SK-N-SH (cell line): ENCODE measurements around the gene KNTC1. TPM values are rescaled to one million over a fixed set of nuclear protein-coding genes. Genes with fewer than 3 reads are reported as not detected.

Experiments
- CTCF ChIA-PET: fragments of 300-600, 350-600 bp; formaldehyde crosslinking; extraction: SDS; loops from one replicate; lab custom pipeline; 2021; lab: Yijun Ruan, JAX
- POLR2A ChIA-PET: fragments of 350-600 bp; sonication (Branson Sonifier 250); formaldehyde crosslinking; extraction: SDS; loops from one replicate; lab custom pipeline; 2020; ENCODE audit warnings: antibody characterized with exemption, inconsistent platforms; lab: Yijun Ruan, JAX
- DNase-seq: peaks from one replicate; pipeline ENCODE4 v3.0.0; 2012
- H2AFZ ChIP-seq: fragments of 200-600 bp; sonication (generic); 2 replicates; pipeline ENCODE4 v1.8.1; 2016; ENCODE audit warnings: antibody characterized with exemption, mild to moderate bottlenecking, low read depth
- H3F3A ChIP-seq: fragments of 200-600 bp; sonication (generic); replicated peaks from 2 replicates; pipeline ENCODE3; 2016; ENCODE audit warnings: antibody characterized with exemption, mild to moderate bottlenecking; ENCODE audit not compliant: insufficient read depth
- H3K27ac ChIP-seq, 2 experiments: fragments of 200-500 bp in 1 of 2; fragments of 200-600 bp in 1 of 2; sonication (Bioruptor generic) in 1 of 2; sonication (generic), shearing (Covaris generic) in 1 of 2; 2 replicates each; pipeline versions ENCODE4 v1.5.1 to v1.6.1; 2014 to 2016; ENCODE audit warnings: low read depth in 2 of 2, inconsistent platforms in 1 of 2, low read length in 1 of 2, mild to moderate bottlenecking in 1 of 2, mixed read lengths in 1 of 2
- H3K27me3 ChIP-seq: fragments of 200-600 bp; sonication (generic), shearing (Covaris generic); 2 replicates; pipeline ENCODE4 v1.6.1; 2016; ENCODE audit warnings: mixed run types; ENCODE audit not compliant: insufficient read depth
- H3K36me3 ChIP-seq, 2 experiments: fragments of 200-500 bp in 1 of 2; fragments of 200-600 bp in 1 of 2; sonication (Bioruptor generic) in 1 of 2; sonication (generic) in 1 of 2; replicated peaks in 1 of 2; 2 replicates each; pipeline versions ENCODE3 to v1.5.1; 2014 to 2016; ENCODE audit warnings: low read length in 1 of 2, mild to moderate bottlenecking in 1 of 2; ENCODE audit not compliant: insufficient read depth in 2 of 2, control insufficient read depth in 1 of 2
- H3K4me1 ChIP-seq, 2 experiments: fragments of 200-500 bp in 1 of 2; fragments of 200-600 bp in 1 of 2; sonication (Bioruptor generic) in 1 of 2; sonication (generic), shearing (Covaris generic) in 1 of 2; 2 replicates each; pipeline versions ENCODE4 v1.5.1 to v1.6.1; 2014 to 2016; ENCODE audit warnings: low read depth in 1 of 2, low read length in 1 of 2, mixed run types in 1 of 2; ENCODE audit not compliant: insufficient read depth in 2 of 2, control insufficient read depth in 1 of 2
- H3K4me2 ChIP-seq: fragments of 200-600 bp; sonication (generic), shearing (Covaris generic); 2 replicates; pipeline ENCODE4 v1.6.1; 2017; ENCODE audit warnings: mixed run types
- H3K4me3 ChIP-seq, 2 experiments: fragments of 200-500 bp in 1 of 2; fragments of 200-600 bp in 1 of 2; sonication (Bioruptor generic) in 1 of 2; sonication (generic), shearing (Covaris generic) in 1 of 2; 2 replicates each; pipeline versions ENCODE4 v1.5.1 to v1.8.1; 2014 to 2016; ENCODE audit warnings: low read depth in 2 of 2, inconsistent platforms in 1 of 2, low read length in 1 of 2, mild to moderate bottlenecking in 1 of 2, mixed read lengths in 1 of 2, moderate library complexity in 1 of 2
- H3K79me2 ChIP-seq: fragments of 200-600 bp; sonication (generic); 2 replicates; pipeline ENCODE4 v1.8.1; 2017; ENCODE audit warnings: mild to moderate bottlenecking; ENCODE audit not compliant: insufficient read depth
- H3K9ac ChIP-seq: fragments of 200-600 bp; sonication (generic); 2 replicates; pipeline ENCODE4 v1.6.1; 2017; ENCODE audit warnings: mixed run types
- H3K9me2 ChIP-seq: fragments of 200-600 bp; sonication (generic); 2 replicates; pipeline ENCODE4 v1.6.1; 2017; ENCODE audit warnings: mixed run types
- H3K9me3 ChIP-seq: fragments of 200-600 bp; sonication (generic); 2 replicates; pipeline ENCODE4 v1.6.1; 2017; ENCODE audit warnings: mixed run types, mild to moderate bottlenecking, moderate library complexity
- H4K20me1 ChIP-seq: fragments of 200-600 bp; sonication (generic); 2 replicates; pipeline ENCODE4 v1.6.1; 2017; ENCODE audit warnings: mild to moderate bottlenecking, mixed run types; ENCODE audit not compliant: insufficient read depth
- FOXM1 ChIP-seq: IDR thresholded peaks from 2 replicates; pipeline ENCODE4 v1.4.0; 2012; ENCODE audit warnings: low read depth, mild to moderate bottlenecking
- MAX ChIP-seq: IDR thresholded peaks from 2 replicates; pipeline ENCODE4 v1.4.0; 2012; ENCODE audit warnings: low read depth
- MXI1 ChIP-seq: IDR thresholded peaks from 2 replicates; pipeline ENCODE4 v1.6.1; 2012; ENCODE audit warnings: mild to moderate bottlenecking, low read depth, low read length, improper control_type of control experiment
- PBX3 ChIP-seq: IDR thresholded peaks from 2 replicates; pipeline ENCODE4; 2012
- POLR2AphosphoS5 ChIP-seq: IDR thresholded peaks from 2 replicates; pipeline ENCODE4 v1.6.1; 2012; ENCODE audit warnings: low read depth, low read length
- RFX5 ChIP-seq: IDR thresholded peaks from 2 replicates; pipeline ENCODE4 v1.6.1; 2012; ENCODE audit warnings: mild to moderate bottlenecking, improper control_type of control experiment, low read length
- SMC3 ChIP-seq: IDR thresholded peaks from 2 replicates; pipeline ENCODE4 v1.6.1; 2012; ENCODE audit warnings: low read depth, low read length, improper control_type of control experiment
- TAF1 ChIP-seq: IDR thresholded peaks from 2 replicates; pipeline ENCODE4 v1.6.1; 2012; ENCODE audit warnings: low read depth, mild to moderate bottlenecking, low read length, moderate library complexity, borderline replicate concordance
- TEAD4 ChIP-seq: IDR thresholded peaks from 2 replicates; pipeline ENCODE4 v1.4.0; 2012; ENCODE audit warnings: mild to moderate bottlenecking, borderline replicate concordance; ENCODE audit not compliant: insufficient read depth
- USF1 ChIP-seq: IDR thresholded peaks from 2 replicates; pipeline ENCODE4 v1.4.0; 2012; ENCODE audit warnings: low read depth, borderline replicate concordance
- YY1 ChIP-seq: IDR thresholded peaks from 2 replicates; pipeline ENCODE4 v1.4.0; 2012; ENCODE audit warnings: low read depth, mild to moderate bottlenecking
- WGBS: methylation state at CpG from one replicate; pipeline ENCODE4 v1.1.6; 2017; ENCODE audit warnings: low lambda C conversion rate; 5-methylcytosine and 5-hydroxymethylcytosine counted together
- polyA plus RNA-seq, 3 experiments: library from polyadenylated mRNA; depleted of rRNA; stranded (reverse); fragments of >200 nt; gene quantifications; 2 replicates each; pipeline ENCODE4 v1.2.3, GENCODE V29; 2012

Gene KNTC1
- polyA plus RNA-seq, 1 of the 3 experiments (the other 2 are of a cell fraction) = 13.2 TPM

GRCh38 chr12:122519418-122519817, 7.6 kb upstream of the KNTC1 start:
- Histone ChIP-seq H3F3A (peaks cover 57% of the 10 kb centered on the region), H3K4me1 (peaks cover 10 to 15% of the 10 kb centered on the region in 2 experiments; a peak in 3 of 4 replicates), H3K36me3 (peaks cover 86 to 97% of the 10 kb centered on the region in 2 experiments), H3K4me2 (no peak overlapping the region), H3K9ac (no peak overlapping the region), H3K79me2 (peaks cover 100% of the 10 kb centered on the region), H4K20me1 (peaks cover 80% of the 10 kb centered on the region), H2AFZ (no peak overlapping the region), H3K27me3 (no peaks in the 10 kb centered on the region), H3K9me2 (no peaks in the 10 kb centered on the region), H3K4me3 (no peak overlapping the region), H3K9me3 (no peaks in the 10 kb centered on the region), H3K27ac (no peak overlapping the region)
- ChIA-PET CTCF (interaction anchor here (1.6 kb wide), 1 partner anchor 18 kb away, joined by 6 read pairs; the partner anchor contains the start of gene ZCCHC8), POLR2A (no interaction called here)
- 91% methylated on average over 1 of the region's 1 CpG for WGBS
- TF ChIP-seq USF1 = no peak
- TF ChIP-seq TAF1 = no peak
- TF ChIP-seq TEAD4 = no peak
- no peak for DNase-seq

- Histone ChIP-seq H3K4me2 (no peak overlapping the region), H3F3A (peaks cover 47% of the 10 kb centered on the region), H3K9ac (no peak overlapping the region), H3K4me3 (no peak overlapping the region), H3K9me3 (no peaks in the 10 kb centered on the region), H3K79me2 (peaks cover 100% of the 10 kb centered on the region), H4K20me1 (peaks cover 82% of the 10 kb centered on the region), H3K27ac (no peak overlapping the region), H3K9me2 (no peaks in the 10 kb centered on the region), H3K36me3 (peaks cover 77 to 91% of the 10 kb centered on the region in 2 experiments), H2AFZ (no peak overlapping the region), H3K27me3 (no peaks in the 10 kb centered on the region), H3K4me1 (peaks cover 12 to 15% of the 10 kb centered on the region in 2 experiments; a peak in 3 of 4 replicates)
- 93% methylated on average over 4 of the region's 4 CpGs for WGBS
- ChIA-PET CTCF (interaction anchor here (1.6 kb wide), 1 partner anchor 19 kb away, joined by 6 read pairs; the partner anchor contains the start of gene ZCCHC8), POLR2A (no interaction called here)
- DNase-seq = no peak
- TF ChIP-seq PBX3 (no peak), MAX (no peak), MXI1 (no peak), FOXM1 (no peak), YY1 (no peak), SMC3 (no peak), RFX5 (no peak), POLR2AphosphoS5 (no peak)
Measured at GRCh38 chr12:122520676-122521075, 6.4 kb upstream of the KNTC1 start.
